IMR-90 (cell line): ENCODE results near the gene APCDD1L. TPM values are rescaled to one million over a fixed set of nuclear protein-coding genes. Genes with fewer than 3 reads are reported as not detected.

Experiments
- ATAC-seq: fragments of 200-7000 bp; cut with Tn5 transposase; 2 replicates; pipeline ENCODE4 v1.9.1; 2020; ENCODE audit warnings: low read depth, mild to moderate bottlenecking, moderate library complexity
- BruUV-seq: library from RNA; stranded (reverse); fragments of 400-500 nt; replicated peaks from 2 replicates; lab custom pipeline; 2021; lab: Mats Ljungman, UMichigan
- CTCF ChIA-PET: fragments of 300-600 bp; formaldehyde crosslinking; extraction: SDS; loops from one replicate; lab custom pipeline; 2021; ENCODE audit warnings: antibody characterized with exemption; lab: Yijun Ruan, JAX
- POLR2A ChIA-PET: fragments of 300-600 bp; sonication (Branson Sonifier 250); formaldehyde crosslinking; loops from one replicate; lab custom pipeline; 2022; ENCODE audit warnings: antibody characterized with exemption; ENCODE audit not compliant: unreplicated experiment; lab: Charles Lee
- DNase-seq: peaks from one replicate; pipeline ENCODE4 v3.0.0; 2013
- H2AFZ ChIP-seq: replicated peaks from 2 replicates; pipeline ENCODE3; 2013; ENCODE audit warnings: low read length, mild to moderate bottlenecking; ENCODE audit not compliant: poor library complexity
- H2AK5ac ChIP-seq: 2 replicates; pipeline ENCODE4 v1.6.1; 2013; ENCODE audit warnings: low read depth, low read length, inconsistent platforms
- H2AK9ac ChIP-seq: replicated peaks from 2 replicates; pipeline ENCODE3; 2013; ENCODE audit warnings: mild to moderate bottlenecking, low read depth, low read length, moderate library complexity; ENCODE audit not compliant: poor library complexity
- H2BK120ac ChIP-seq: 2 replicates; pipeline ENCODE4 v1.6.1; 2013; ENCODE audit warnings: low read depth, low read length, inconsistent platforms
- H2BK15ac ChIP-seq: 3 replicates; pipeline ENCODE4 v1.6.1; 2013; ENCODE audit warnings: low read depth, low read length, inconsistent platforms
- H2BK20ac ChIP-seq: 2 replicates; pipeline ENCODE4 v1.6.1; 2013; ENCODE audit warnings: low read depth, mild to moderate bottlenecking, inconsistent platforms, low read length, moderate library complexity
- H2BK5ac ChIP-seq: 2 replicates; pipeline ENCODE4 v1.6.1; 2013; ENCODE audit warnings: mild to moderate bottlenecking, low read depth, low read length, inconsistent platforms; ENCODE audit not compliant: poor library complexity, severe bottlenecking
- H3K14ac ChIP-seq: replicated peaks from 2 replicates; pipeline ENCODE4 v1.6.1; 2013; ENCODE audit warnings: low read depth, low read length, inconsistent platforms
- H3K18ac ChIP-seq: 2 replicates; pipeline ENCODE4 v1.6.1; 2013; ENCODE audit warnings: low read depth, low read length, control low read depth
- H3K23ac ChIP-seq: 2 replicates; pipeline ENCODE4 v1.6.1; 2013; ENCODE audit warnings: low read depth, low read length, inconsistent platforms
- H3K27ac ChIP-seq: 2 replicates; pipeline ENCODE4 v1.5.1; 2013; ENCODE audit warnings: mild to moderate bottlenecking, control low read depth, low read length; ENCODE audit not compliant: insufficient read depth
- H3K27me3 ChIP-seq: 2 replicates; pipeline ENCODE4 v1.6.1; 2013; ENCODE audit warnings: low read length; ENCODE audit not compliant: control insufficient read depth, insufficient read depth
- H3K36me3 ChIP-seq: 2 replicates; pipeline ENCODE4 v1.6.1; 2013; ENCODE audit warnings: low read length, mixed read lengths; ENCODE audit not compliant: control insufficient read depth, insufficient read depth
- H3K4ac ChIP-seq: 2 replicates; pipeline ENCODE4 v1.6.1; 2013; ENCODE audit warnings: low read depth, low read length, inconsistent platforms
- H3K4me1 ChIP-seq: 2 replicates; pipeline ENCODE4 v1.6.1; 2013; ENCODE audit warnings: low read length, mixed read lengths; ENCODE audit not compliant: control insufficient read depth, insufficient read depth
- H3K4me2 ChIP-seq: 2 replicates; pipeline ENCODE4 v1.6.1; 2013; ENCODE audit warnings: low read depth, mild to moderate bottlenecking, control low read depth, low read length, moderate library complexity
- H3K4me3 ChIP-seq: 2 replicates; pipeline ENCODE4 v1.5.1; 2013; ENCODE audit warnings: low read depth, mild to moderate bottlenecking, control low read depth, low read length, moderate library complexity; ENCODE audit not compliant: insufficient read depth
- H3K56ac ChIP-seq: 2 replicates; pipeline ENCODE4 v1.6.1; 2013; ENCODE audit warnings: low read length, inconsistent platforms; ENCODE audit not compliant: insufficient read depth; ENCODE audit errors: extremely low read depth
- H3K79me1 ChIP-seq, 2 experiments: 2 replicates each; pipeline ENCODE4 v1.6.1; 2013; ENCODE audit warnings: low read length in 2 of 2, inconsistent platforms in 1 of 2, low read depth in 1 of 2
- H3K9ac ChIP-seq: 2 replicates; pipeline ENCODE4 v1.6.1; 2013; ENCODE audit warnings: low read depth, low read length, control low read depth
- H3K9me1 ChIP-seq: 2 replicates; pipeline ENCODE4 v1.6.1; 2013; ENCODE audit warnings: low read length, inconsistent platforms; ENCODE audit not compliant: insufficient read depth
- H3K9me3 ChIP-seq: 2 replicates; pipeline ENCODE4 v1.6.1; 2013; ENCODE audit warnings: low read length; ENCODE audit not compliant: control insufficient read depth, insufficient read depth
- H4K20me1 ChIP-seq: 2 replicates; pipeline ENCODE4 v1.6.1; 2013; ENCODE audit warnings: low read length, inconsistent platforms; ENCODE audit not compliant: insufficient read depth
- H4K5ac ChIP-seq: 2 replicates; pipeline ENCODE4 v1.6.1; 2013; ENCODE audit warnings: mild to moderate bottlenecking, low read depth, low read length, control low read depth
- H4K8ac ChIP-seq, 2 experiments: 2 replicates each; pipeline ENCODE4 v1.6.1; 2013; ENCODE audit warnings: low read depth in 2 of 2, low read length in 2 of 2, control low read depth in 1 of 2, inconsistent platforms in 1 of 2
- H4K91ac ChIP-seq: 2 replicates; pipeline ENCODE4 v1.6.1; 2013; ENCODE audit warnings: low read depth, low read length, inconsistent platforms; ENCODE audit not compliant: insufficient read depth
- BHLHE40 ChIP-seq: fragments of 150-350 bp; IDR thresholded peaks from 2 replicates; pipeline ENCODE4 v1.6.1; 2016; ENCODE audit warnings: mild to moderate bottlenecking, low read depth, low read length
- CEBPB ChIP-seq: IDR thresholded peaks from 2 replicates; pipeline ENCODE4 v1.6.1; 2012; ENCODE audit warnings: low read depth, low read length, improper control_type of control experiment
- MAZ ChIP-seq: IDR thresholded peaks from 2 replicates; pipeline ENCODE4 v1.6.1; 2012; ENCODE audit warnings: low read depth, mild to moderate bottlenecking, low read length, improper control_type of control experiment, moderate library complexity, borderline replicate concordance
- MXI1 ChIP-seq: IDR thresholded peaks from 2 replicates; pipeline ENCODE4 v1.6.1; 2012; ENCODE audit warnings: low read depth, mild to moderate bottlenecking, low read length, moderate library complexity, borderline replicate concordance
- NFE2L2 ChIP-seq: fragments of 150-350 bp; IDR thresholded peaks from 2 replicates; pipeline ENCODE4 v1.6.1; 2016; ENCODE audit warnings: low read depth, mild to moderate bottlenecking, low read length
- POLR2A ChIP-seq: IDR thresholded peaks from 2 replicates; pipeline ENCODE4 v1.6.1; 2012; ENCODE audit warnings: mild to moderate bottlenecking, low read depth, low read length
- RFX5 ChIP-seq: IDR thresholded peaks from 2 replicates; pipeline ENCODE4 v1.8.0; 2012; ENCODE audit warnings: low read depth, mild to moderate bottlenecking, low read length, moderate library complexity
- WGBS, 2 experiments: methylation state at CpG; one replicate each; pipeline versions ENCODE4 v1.1.5 to v1.1.7; 2013; ENCODE audit warnings: missing lambda C conversion rate in 2 of 2; ENCODE audit not compliant: insufficient read length in 1 of 2; ENCODE audit errors: extremely low coverage in 2 of 2; 5-methylcytosine and 5-hydroxymethylcytosine counted together
- dilution Hi-C: fragments of 300-500 bp; cut with HindIII; formaldehyde crosslinking; loops from one replicate; pipeline ENCODE4 v1.14.3; 2018; ENCODE audit warnings: low sequenced_read_pairs; ENCODE audit not compliant: unreplicated experiment
- in situ Hi-C: fragments of 300-500 bp; cut with MboI; formaldehyde crosslinking; loops from 3 replicates; pipeline ENCODE4 v1.14.3; 2019; ENCODE audit warnings: low sequenced_read_pairs, inconsistent platforms, mixed read lengths
- intact Hi-C: fragments of 100-400 bp; cut with micrococcal nuclease; formaldehyde crosslinking; loops from 2 replicates; pipeline ENCODE4 v1.10.0; 2022
- polyA plus RNA-seq, 3 experiments: library from polyadenylated mRNA; depleted of rRNA; stranded (reverse); fragments of >200 nt; gene quantifications; 2 replicates each; pipeline ENCODE4 v1.2.3, GENCODE V29; 2012; ENCODE audit warnings: low replicate concordance in 1 of 3
- total RNA-seq: library from RNA; depleted of rRNA; stranded (reverse); fragments of >200 nt; gene quantifications from 2 replicates; pipeline ENCODE4 v1.2.3, GENCODE V29; 2012
- TF ChIP-seq, protein P1 (sequence below): fragments of 150-350 bp; IDR thresholded peaks from 2 replicates; pipeline ENCODE4 v1.6.1; 2017; ENCODE audit warnings: mild to moderate bottlenecking, antibody characterized with exemption, low read length, low read depth

Gene APCDD1L
- total and polyA plus RNA-seq, 2 of the 4 experiments (the other 2 are of a cell fraction) = 2.5 to 18.3 TPM

DNA sequence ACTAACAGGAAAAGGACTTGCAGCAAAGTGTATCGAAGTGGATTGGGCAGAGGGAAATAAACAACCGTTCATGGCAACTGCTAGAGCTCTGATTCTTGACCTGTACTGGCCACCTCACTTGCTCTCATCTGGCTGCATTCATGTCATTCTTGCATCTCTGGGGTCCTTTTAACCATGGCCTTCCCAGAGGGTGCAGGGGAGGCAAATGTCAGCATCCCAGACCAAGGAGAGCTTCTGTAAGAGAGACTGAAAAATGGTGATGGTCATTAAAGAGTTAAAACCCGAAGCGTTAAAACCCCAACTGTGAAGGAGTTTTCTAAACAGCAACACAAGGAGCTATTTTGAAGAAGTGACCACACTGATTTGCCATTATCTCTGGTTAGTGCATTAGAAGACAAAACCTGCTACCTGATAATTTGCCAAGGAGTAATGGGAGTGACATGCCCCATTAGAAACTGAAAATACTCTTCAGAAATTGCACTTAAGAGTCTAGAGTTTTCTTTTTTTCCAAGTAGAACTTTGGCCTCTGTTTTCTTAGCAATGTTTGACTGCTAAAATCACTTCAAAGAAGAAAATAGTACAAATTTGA lies 62.4 kb downstream of the APCDD1L start:
- in situ Hi-C loops (no loop called here), intact Hi-C loops (no loop called here), dilution Hi-C loops (no loop called here)
- Histone ChIP-seq H3K4me3 (no peak overlapping the region), H4K20me1 (0 out of 2 replicates have a peak, but pooled peaks cover 3% of the 10 kb centered on the region), H3K27me3 (no peaks in the 10 kb centered on the region), H3K9ac (no peak overlapping the region), H4K91ac (no peak overlapping the region), H2AK9ac (no peak overlapping the region), H3K23ac (no peak overlapping the region), H2BK20ac (no peak overlapping the region), H2AFZ (no peak overlapping the region), H3K4me1 (0 out of 2 replicates have a peak, but pooled peaks cover 3% of the 10 kb centered on the region), H3K14ac (no peak overlapping the region), H3K27ac (no peak overlapping the region), H3K4me2 (no peak overlapping the region), H4K8ac (no peak overlapping the region), H2BK5ac (no peak overlapping the region), H3K36me3 (peaks cover 7% of the 10 kb centered on the region; the same call in 1 of the 2 replicates), H3K18ac (no peak overlapping the region), H4K5ac (no peak overlapping the region), H3K56ac (no peak overlapping the region), H2AK5ac (no peak overlapping the region), H3K79me1 (peaks cover 7 to 40% of the 10 kb centered on the region in 2 experiments; a peak in 3 of 4 replicates), H2BK15ac (no peak overlapping the region), H3K9me1 (peaks cover 10% of the 10 kb centered on the region; the same call in 1 of the 2 replicates), H3K9me3 (0 out of 2 replicates have a peak, but pooled peaks cover 2% of the 10 kb centered on the region), H3K4ac (no peak overlapping the region), H2BK120ac (no peak overlapping the region)
- WGBS, 2 experiments = 40% methylated on average over 1 of the region's 4 CpGs; no CpG with 5 or more reads in 1 of the 2 experiments
- ATAC-seq (no peak), DNase-seq (no peak)
- ChIA-PET CTCF (no interaction called here), POLR2A (no interaction called here)
- TF ChIP-seq MAZ (no peak), POLR2A (no peak), MXI1 (no peak), CEBPB (no peak), BHLHE40 (no peak), RFX5 (no peak), NFE2L2 (no peak)
- TF ChIP-seq, protein P1, sequence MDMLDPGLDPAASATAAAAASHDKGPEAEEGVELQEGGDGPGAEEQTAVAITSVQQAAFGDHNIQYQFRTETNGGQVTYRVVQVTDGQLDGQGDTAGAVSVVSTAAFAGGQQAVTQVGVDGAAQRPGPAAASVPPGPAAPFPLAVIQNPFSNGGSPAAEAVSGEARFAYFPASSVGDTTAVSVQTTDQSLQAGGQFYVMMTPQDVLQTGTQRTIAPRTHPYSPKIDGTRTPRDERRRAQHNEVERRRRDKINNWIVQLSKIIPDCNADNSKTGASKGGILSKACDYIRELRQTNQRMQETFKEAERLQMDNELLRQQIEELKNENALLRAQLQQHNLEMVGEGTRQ = no peak
- no TSS peak for BruUV-seq
